Stimulated activated CD8-positive, alpha-beta memory T cell treated with anti-CD3 and anti-CD28 coated beads, Interleukin-7, amount 100 ng/mL, for 4 hours (primary cell): ENCODE data around the gene SEMA4C.
"Not testable (repeated sequence)": the region's sequence is repeated elsewhere in the genome, so short reads cannot be mapped to it uniquely, and the experiment has no call there.

Experiments
- DNase-seq, 2 donors: peaks; one replicate each; pipeline ENCODE4 v3.0.0-alpha.2; 2020; ENCODE audit warnings: low read depth in 2 of 2

SEMA4C gene

DNA sequence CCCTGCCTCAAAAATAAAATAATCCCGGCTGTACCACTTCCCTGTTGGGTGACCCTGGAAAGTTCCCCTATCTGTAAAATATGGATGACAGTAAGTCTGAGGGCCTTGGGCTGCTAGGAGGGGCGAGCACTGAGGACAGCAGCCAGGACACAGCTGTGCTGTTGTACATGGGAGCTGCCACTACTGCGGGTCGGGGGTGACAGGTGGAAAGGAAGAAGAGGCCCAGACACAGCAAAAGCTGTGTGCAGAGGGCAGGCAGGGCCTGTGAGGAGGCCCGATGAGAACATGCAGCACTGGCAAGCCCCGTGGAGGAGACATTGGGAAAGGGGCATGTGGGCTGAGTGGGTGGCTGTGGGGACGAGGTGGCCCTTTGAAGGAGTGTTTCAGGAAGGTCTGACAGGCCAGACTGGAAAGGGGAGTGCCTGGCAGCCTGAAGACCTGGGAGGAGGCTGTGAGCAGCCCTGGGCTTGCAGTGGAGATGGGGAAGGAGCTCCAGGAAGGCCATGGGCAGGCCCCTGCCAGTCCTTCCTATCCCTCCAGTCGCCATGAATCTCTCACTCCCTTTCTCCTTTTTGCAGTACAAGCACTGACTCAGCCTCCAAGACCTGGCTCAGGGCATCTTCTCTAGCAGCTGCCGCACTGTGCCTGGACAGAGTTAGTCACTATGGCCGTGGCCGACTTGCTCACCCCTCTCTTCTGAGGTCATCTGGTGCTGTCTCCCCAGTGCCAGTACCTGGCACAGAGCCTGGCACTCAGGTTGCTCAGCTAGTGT is 28.9 kb upstream of the SEMA4C start:
- DNase-seq = no peak

DNA sequence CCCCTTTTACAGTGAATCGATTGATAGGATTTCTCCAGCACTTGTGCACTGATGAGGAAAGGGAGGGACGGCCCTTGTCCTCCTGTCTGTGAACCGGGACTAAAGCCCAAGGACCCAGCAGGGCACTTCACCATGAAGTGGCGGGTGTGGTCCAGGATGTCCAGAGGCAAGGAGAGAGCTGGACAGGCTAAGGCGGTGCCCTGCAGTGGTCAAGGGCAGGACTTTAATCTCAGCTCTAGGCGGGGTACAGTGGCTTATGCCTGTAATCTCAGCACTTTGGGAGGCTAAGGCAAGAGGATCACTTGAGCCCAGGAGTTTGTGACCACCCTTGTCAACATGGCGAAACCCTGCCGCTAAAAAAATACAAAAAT is 28.2 kb upstream of the SEMA4C start:
- DNase-seq = no peak

DNA sequence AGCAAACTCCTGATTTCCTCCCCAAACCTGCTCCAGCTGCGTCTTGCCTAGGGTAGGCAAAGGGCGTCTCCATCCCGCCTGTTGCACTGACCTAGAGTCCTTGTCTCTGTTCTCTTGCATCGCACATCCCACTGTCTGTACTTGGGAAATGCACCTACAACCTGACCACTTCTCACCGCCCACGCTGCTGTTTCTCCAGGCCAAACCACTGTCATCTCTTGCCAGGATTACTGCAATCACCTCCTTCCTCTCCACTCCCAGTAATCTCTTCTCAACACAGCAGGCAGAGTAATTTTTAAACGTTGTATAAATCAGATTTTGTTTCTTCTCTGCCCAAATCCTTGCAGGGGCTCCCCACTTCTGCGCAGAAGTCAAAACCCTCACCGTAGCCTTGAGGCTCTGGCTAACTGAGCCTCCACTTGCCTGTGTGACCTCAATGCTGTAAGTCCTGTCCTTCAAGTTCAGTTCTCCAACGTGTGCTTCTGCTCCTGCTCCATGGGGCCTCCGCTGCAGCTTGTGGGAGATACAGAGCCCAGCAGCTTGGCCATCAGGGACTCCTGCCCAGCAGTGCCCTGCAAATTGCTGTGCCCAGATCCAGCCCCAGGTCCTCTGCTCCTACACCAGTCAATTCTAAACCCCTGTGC is 27.7 kb upstream of the SEMA4C start:
- DNase-seq = no peak

DNA sequence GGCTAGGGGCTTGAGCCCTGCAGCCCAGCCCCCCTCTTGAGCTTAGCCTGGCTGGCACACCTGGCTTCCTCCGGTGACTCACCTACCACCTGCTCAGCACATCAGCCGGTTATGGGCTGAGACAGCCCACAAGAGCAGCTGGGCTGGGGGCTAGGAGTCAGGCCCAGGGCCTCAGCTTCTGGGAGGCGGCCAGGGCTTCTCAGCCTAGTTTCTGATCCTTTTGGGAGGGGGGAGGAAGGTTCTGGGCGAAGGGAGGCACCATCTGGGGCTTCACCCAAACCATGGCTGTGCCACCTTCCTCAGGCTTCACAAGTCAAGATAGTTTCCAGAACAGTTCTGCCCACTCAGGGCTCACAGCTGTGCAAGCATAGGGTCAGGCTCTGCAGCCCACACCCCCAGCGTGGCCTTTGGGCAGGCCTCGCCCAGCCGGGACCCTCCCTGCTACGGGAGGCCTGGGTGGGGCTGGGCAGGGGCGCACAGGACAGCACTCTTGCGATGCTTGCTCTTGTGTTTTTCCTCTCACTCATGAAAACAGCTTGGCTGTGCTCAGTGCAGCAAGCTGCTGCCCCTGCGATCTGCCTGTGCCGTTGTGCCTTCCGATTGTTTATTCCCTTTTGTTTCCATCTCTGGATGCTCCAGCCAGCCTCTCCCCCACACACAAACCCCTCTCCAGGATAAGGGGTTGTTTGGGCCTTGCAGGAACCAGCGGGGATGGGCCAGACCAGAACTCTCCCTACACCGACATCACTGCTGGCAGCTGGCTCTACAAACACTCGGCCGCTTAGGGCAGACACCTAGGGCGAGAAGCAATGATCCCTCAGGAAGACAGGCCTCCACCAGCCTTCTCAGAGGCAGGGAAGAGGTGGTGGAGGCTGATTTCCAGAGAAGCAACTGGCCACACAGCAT is 26.1 kb upstream of the SEMA4C start:
- DNase-seq = no peak

GRCh38 chr2:96895032-96895745 is 25.3 kb upstream of the SEMA4C start:
- DNase-seq = no peak

DNA sequence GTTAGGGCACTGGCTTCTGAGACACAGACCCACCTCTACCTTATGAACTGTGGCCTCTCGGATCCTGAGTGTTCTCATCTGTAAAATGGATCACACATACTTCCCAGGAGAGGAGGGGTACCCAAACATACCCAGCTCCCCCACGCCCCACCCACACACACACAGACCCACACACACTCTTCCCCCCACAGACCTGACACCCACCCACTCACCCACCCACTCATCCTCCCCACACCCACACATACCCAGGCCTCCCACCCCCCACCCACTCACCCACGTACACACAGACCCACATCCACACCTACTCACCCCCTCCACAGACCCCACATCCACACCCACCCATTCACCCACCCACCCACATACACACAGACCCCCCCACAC is 24.3 kb upstream of the SEMA4C start:
- no peak for DNase-seq

- no peak for DNase-seq
These were observed 23.6 kb upstream of the SEMA4C start for GRCh38 chr2:96893289-96894150.

DNA sequence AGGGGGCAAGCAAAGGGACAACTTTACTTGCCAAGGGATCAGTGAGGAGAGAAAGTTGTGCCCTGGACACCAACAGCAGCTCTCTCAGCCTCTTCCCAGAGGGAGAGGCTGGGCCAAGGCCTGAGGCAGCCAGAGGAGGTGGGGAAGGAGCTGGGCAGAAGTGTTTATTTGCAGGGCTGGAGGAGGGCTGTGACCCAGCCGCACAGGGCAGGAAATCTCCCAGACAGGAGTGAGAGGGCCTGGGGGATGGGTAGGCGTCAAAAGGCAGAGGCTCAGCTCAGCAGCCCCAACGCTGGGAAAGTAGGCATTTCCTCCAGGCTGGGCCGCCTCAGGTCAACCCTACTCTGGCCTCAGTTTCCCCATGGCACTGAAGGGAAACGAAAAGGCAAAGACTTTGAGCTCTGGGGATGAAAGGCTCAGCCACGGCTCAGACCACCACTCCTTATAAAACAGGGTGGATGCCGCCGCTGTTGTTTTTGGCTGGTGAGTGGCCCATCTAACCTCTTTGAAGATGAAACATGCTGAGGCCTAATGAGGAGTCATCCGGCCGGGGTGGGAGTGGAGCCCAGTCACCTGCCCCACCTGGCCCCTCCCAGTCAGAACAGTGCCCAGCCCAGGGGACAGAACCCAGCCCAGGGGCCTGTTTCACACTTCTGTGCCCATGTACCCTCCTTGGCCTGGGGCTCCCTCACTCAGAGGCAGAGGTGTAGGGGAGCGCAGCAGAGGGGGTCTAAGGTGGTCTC is 21.9 kb upstream of the SEMA4C start:
- DNase-seq = no peak

DNA sequence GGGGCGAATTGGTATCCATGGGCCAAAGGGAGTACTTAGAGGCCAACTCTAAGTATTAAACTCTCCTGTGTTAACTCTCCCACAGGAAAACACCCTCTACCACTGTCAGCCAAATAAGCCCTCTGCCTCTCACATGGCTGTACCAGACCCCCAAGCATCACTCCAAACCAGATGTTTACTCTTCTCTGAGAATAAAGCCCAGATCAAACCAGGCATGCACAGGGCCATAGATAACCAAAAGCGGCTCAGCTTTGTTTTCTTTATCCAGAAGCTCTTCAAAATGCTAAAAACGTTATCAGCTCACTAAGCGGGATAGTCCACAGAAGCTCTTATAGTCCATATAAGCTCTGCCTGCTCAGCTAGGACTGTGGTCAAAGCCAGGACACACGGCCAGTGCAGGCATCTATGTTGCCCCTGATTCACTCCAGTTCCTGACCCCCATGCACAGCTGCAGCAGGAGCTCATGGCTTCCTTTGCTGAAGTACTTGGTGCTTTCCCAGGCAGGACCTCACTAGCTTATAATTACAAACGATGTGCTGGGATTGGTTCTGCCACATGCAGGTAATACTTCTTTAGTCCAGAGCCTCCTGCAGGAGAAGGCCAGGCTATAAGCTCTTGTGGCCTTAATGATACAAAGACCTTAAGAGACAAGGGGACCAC is 21.0 kb upstream of the SEMA4C start:
- no peak for DNase-seq

DNA sequence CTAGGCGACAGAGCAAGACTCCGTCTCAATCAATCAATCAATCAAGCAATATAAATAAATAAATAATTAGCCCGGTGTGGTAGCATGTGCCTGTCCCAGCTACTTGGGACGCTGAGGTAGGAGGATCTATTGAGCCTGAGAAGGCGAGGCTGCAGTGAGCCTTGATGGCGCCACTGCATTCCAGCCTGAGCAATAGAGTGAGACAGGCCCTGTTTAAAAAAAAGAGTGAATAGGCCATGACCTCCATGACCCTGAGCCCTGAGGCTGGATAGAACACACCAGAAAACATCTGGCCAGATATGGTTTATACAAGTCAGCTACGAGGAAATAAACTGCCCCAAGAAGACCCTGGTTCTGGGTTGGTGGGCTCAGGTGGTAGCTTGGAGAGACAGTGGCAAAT is 20.4 kb upstream of the SEMA4C start:
- no peak for DNase-seq

GRCh38 chr2:96889502-96889901 is 19.6 kb upstream of the SEMA4C start:
- DNase-seq = not testable (repeated sequence)

GRCh38 chr2:96888072-96889011 is 18.5 kb upstream of the SEMA4C start:
- DNase-seq = no peak

DNA sequence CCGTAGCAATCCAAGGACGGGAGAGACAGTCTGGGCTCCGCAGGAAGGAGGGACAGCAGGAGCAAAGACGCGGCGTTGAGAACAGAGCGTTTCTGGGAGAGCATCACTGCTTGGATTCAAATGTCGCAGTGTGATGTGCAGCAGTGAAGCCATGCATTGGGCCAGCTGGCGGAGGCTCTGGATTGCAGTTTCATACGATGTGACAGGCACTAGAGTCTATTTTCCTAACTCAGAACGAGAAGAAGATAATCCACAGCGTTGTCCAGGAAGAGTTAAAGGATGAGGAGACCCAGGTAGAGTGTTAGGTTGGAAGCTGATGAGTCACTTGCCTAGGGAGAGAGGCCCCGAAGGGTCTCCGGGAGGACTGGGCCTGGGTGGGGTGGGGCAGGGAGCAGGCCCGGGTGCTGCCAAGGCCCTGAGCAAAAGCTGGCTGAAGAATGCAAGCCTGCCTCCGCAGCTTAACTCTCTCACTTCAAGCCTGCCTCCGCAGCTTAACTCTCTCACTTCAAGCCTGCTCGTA is 17.7 kb upstream of the SEMA4C start:
- no peak for DNase-seq

GRCh38 chr2:96885432-96886347 is 15.8 kb upstream of the SEMA4C start:
- DNase-seq = no peak

- DNase-seq = no peak
These were observed 14.6 kb upstream of the SEMA4C start for GRCh38 chr2:96884299-96885094.

- DNase-seq = no peak
These were observed 13.4 kb upstream of the SEMA4C start for GRCh38 chr2:96883306-96883705.
